GM21825 (cell line): ENCODE results near the gene CRIP2.

Experiments
- ATAC-seq: cut with Tn5 transposase; IDR thresholded peaks from one replicate; pipeline ENCODE4 v1.9.1; 2021; ENCODE audit warnings: mild to moderate bottlenecking, moderate library complexity; ENCODE audit not compliant: unreplicated experiment

The CRIP2 gene

GRCh38 chr14:105460616-105461015 is 14.0 kb upstream of the CRIP2 start:
- ATAC-seq, result no peak

- no peak for ATAC-seq
Observed at GRCh38 chr14:105461903-105462302, 12.7 kb upstream of the CRIP2 start.

- ATAC-seq, result no peak
Observed at GRCh38 chr14:105464501-105464900, 10.1 kb upstream of the CRIP2 start.

GRCh38 chr14:105465209-105466031 is 9.2 kb upstream of the CRIP2 start:
- no peak for ATAC-seq

GRCh38 chr14:105466531-105467248 is 7.9 kb upstream of the CRIP2 start:
- ATAC-seq, result no peak

GRCh38 chr14:105467249-105467941 is 7.2 kb upstream of the CRIP2 start:
- no peak for ATAC-seq

- ATAC-seq, result no peak
Observed at GRCh38 chr14:105467942-105468471, 6.6 kb upstream of the CRIP2 start.

GRCh38 chr14:105468621-105469241 is 5.9 kb upstream of the CRIP2 start:
- ATAC-seq, result no peak

GRCh38 chr14:105469456-105470349 is 4.9 kb upstream of the CRIP2 start:
- no peak for ATAC-seq

- no peak for ATAC-seq
Observed at GRCh38 chr14:105470350-105471296, 4.0 kb upstream of the CRIP2 start.

- no peak for ATAC-seq
Observed at GRCh38 chr14:105471297-105471821, 3.3 kb upstream of the CRIP2 start.

- ATAC-seq, result no peak
Observed at GRCh38 chr14:105471823-105472485, 2.7 kb upstream of the CRIP2 start.

- no peak for ATAC-seq
Observed at GRCh38 chr14:105472486-105472991, 2.1 kb upstream of the CRIP2 start.

GRCh38 chr14:105473033-105473676 is 1.5 kb upstream of the CRIP2 start:
- ATAC-seq, result no peak

- no peak for ATAC-seq
Observed at GRCh38 chr14:105473677-105474482, 741 bp upstream of the CRIP2 start.

- ATAC-seq, result no peak
Observed at GRCh38 chr14:105475269-105476096, 862 bp downstream of the CRIP2 start.
